Upper lobe of right lung (tissue), 1 donor: ENCODE results near the gene GPR158. TPM values are rescaled to one million over a fixed set of nuclear protein-coding genes. Genes with fewer than 3 reads are reported as not detected.

ENCODE experiments used
- ATAC-seq: fragments of 200-7000 bp; cut with Tn5 transposase; one replicate; pipeline ENCODE4 v1.9.1; 2020; ENCODE audit warnings: mild to moderate bottlenecking, moderate library complexity
- DNase-seq: peaks from one replicate; pipeline ENCODE4 v3.0.0-alpha.2; 2020
- H3K27ac ChIP-seq: fragments of 200-600 bp; one replicate; pipeline ENCODE4 v1.8.0; 2022
- H3K27me3 ChIP-seq: fragments of 200-600 bp; one replicate; pipeline ENCODE4 v1.8.0; 2022; ENCODE audit warnings: mild to moderate bottlenecking
- H3K36me3 ChIP-seq: fragments of 200-600 bp; one replicate; pipeline ENCODE4 v1.8.0; 2022
- H3K4me1 ChIP-seq: fragments of 200-600 bp; one replicate; pipeline ENCODE4 v1.8.0; 2022
- H3K4me3 ChIP-seq: fragments of 200-600 bp; one replicate; pipeline ENCODE4 v1.8.0; 2022; ENCODE audit warnings: mild to moderate bottlenecking
- H3K9me3 ChIP-seq: fragments of 200-600 bp; one replicate; pipeline ENCODE4 v1.8.0; 2022
- CTCF ChIP-seq: fragments of 200-600 bp; IDR thresholded peaks from one replicate; pipeline ENCODE4 v1.8.0; 2022; ENCODE audit warnings: antibody characterized with exemption
- intact Hi-C: fragments of 100-400 bp; cut with DNase I; formaldehyde crosslinking; loops from one replicate; pipeline ENCODE4 v1.11.0; 2022
- total RNA-seq: library from RNA; stranded (reverse); fragmentation: NEBNext Ultra II Directional; extraction: Animal tissue kit (Norgen Biotek cat#: 25700); gene quantifications from one replicate; pipeline ENCODE4 v1.2.1, GENCODE V29; 2021
- donor health status: DM: no; HTN: yes; CAD: no; lungs with severe emphysema.

Gene GPR158
- total RNA-seq, 1 donor from 2014 or later = not detected

- no peak for TF ChIP-seq CTCF
- Histone ChIP-seq H3K36me3 (no peaks in the 10 kb centered on the region), H3K27me3 (peaks cover 44% of the 10 kb centered on the region), H3K9me3 (no peaks in the 10 kb centered on the region), H3K4me1 (peaks cover 2% of the 10 kb centered on the region), H3K4me3 (no peak overlapping the region), H3K27ac (no peak overlapping the region)
- ATAC-seq = no peak
- no peak for DNase-seq
- intact Hi-C loops = no loop called here
Measured at GRCh38 chr10:25180801-25181200, 6.0 kb downstream of the GPR158 start.

- Histone ChIP-seq H3K27ac (no peak overlapping the region), H3K9me3 (no peaks in the 10 kb centered on the region), H3K4me1 (no peaks in the 10 kb centered on the region), H3K36me3 (no peaks in the 10 kb centered on the region), H3K27me3 (peaks cover 26% of the 10 kb centered on the region), H3K4me3 (no peak overlapping the region)
- intact Hi-C loops = no loop called here
- DNase-seq (no peak), ATAC-seq (no peak)
- TF ChIP-seq CTCF = no peak
Measured at GRCh38 chr10:25182636-25183035, 7.8 kb downstream of the GPR158 start.

DNA sequence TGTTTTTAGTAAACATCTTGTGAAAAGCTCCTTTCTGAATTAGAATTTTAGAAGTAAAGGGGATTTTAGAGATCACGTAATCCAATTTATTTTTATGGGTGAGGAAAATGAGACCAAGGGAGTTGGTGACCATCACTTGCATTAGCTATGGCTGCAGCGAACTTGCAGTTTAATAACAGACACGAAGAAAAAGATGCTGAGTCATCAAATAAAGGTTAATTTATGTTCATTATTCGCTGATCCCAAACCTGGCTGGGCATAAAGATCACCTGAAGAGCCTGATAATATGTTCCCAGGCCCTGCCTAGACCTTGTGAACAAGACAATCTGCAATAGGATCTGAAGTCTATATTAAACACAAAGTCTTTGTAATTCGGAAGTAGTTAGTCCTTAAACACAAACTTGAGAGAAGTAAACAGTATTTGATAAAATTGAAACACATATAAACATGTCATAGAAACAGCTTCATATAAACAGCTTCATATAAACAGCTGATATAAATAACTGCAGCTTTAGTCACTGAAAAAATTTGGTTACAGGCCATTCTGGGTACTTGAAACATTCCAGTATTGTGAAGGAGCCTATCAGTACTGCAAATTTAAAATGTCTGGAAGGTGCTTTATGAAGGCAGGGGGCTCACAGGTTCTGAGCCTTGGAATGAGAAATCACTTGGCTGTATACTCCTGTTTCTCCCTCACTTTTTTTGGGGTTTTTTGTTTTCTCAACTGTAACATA, 16.5 kb downstream of the GPR158 start:
- Histone ChIP-seq H3K36me3 (no peaks in the 10 kb centered on the region), H3K9me3 (no peaks in the 10 kb centered on the region), H3K27ac (no peak overlapping the region), H3K4me3 (no peak overlapping the region), H3K27me3 (no peaks in the 10 kb centered on the region), H3K4me1 (no peaks in the 10 kb centered on the region)
- no peak for ATAC-seq
- TF ChIP-seq CTCF = no peak
- intact Hi-C loops = no loop called here
- DNase-seq = no peak

GRCh38 chr10:25198151-25198550, 23.4 kb downstream of the GPR158 start:
- Histone ChIP-seq H3K9me3 (no peaks in the 10 kb centered on the region), H3K36me3 (no peaks in the 10 kb centered on the region), H3K27ac (no peak overlapping the region), H3K27me3 (no peaks in the 10 kb centered on the region), H3K4me3 (no peak overlapping the region), H3K4me1 (no peaks in the 10 kb centered on the region)
- ATAC-seq = no peak
- intact Hi-C loops = no loop called here
- DNase-seq = no peak
- TF ChIP-seq CTCF = no peak

GRCh38 chr10:25206693-25207414, 32.1 kb downstream of the GPR158 start:
- ATAC-seq (no peak), DNase-seq (no peak)
- H3K4me1 ChIP-seq = no peaks in the 10 kb centered on the region
- intact Hi-C loops = no loop called here
- no peaks in the 10 kb centered on the region for H3K27me3 ChIP-seq
- no peak overlapping the region for H3K4me3 ChIP-seq
- H3K36me3 ChIP-seq = no peaks in the 10 kb centered on the region
- H3K9me3 ChIP-seq = no peaks in the 10 kb centered on the region
- TF ChIP-seq CTCF = no peak
- H3K27ac ChIP-seq = no peak overlapping the region
